Testis (tissue), 3 donors: ENCODE measurements around the gene EXOC2. TPM values are rescaled to one million over a fixed set of nuclear protein-coding genes. Genes with fewer than 3 reads are reported as not detected.

Experiments
- DNase-seq: peaks from one replicate; pipeline ENCODE4 v3.0.0-alpha.2; 2019
- H3K27ac ChIP-seq, 2 donors: fragments of 200-600 bp; sonication (generic); one replicate each; pipeline ENCODE4 v1.5.1; 2019
- H3K27me3 ChIP-seq: fragments of 200-600 bp; sonication (generic); one replicate; pipeline ENCODE4 v1.5.1; 2019
- H3K36me3 ChIP-seq: fragments of 200-600 bp; sonication (generic); one replicate; pipeline ENCODE4 v1.5.1; 2017; ENCODE audit warnings: low read depth; ENCODE audit errors: missing control alignments
- H3K4me1 ChIP-seq: fragments of 200-600 bp; sonication (generic); one replicate; pipeline ENCODE4 v1.5.1; 2019
- H3K4me3 ChIP-seq, 2 donors: fragments of 200-600 bp; sonication (generic); one replicate each; pipeline ENCODE4 v1.5.1; 2017 to 2019
- H3K9me3 ChIP-seq: fragments of 200-600 bp; sonication (generic); one replicate; pipeline ENCODE4 v1.5.1; 2017
- CTCF ChIP-seq, 3 experiments: fragments of 450-650 bp in 2 of 3; fragments of 200-600 bp in 1 of 3; sonication (generic) in 1 of 3; IDR thresholded peaks; one replicate each; pipeline ENCODE4 v1.5.1; 2016 to 2019; ENCODE audit warnings: antibody characterized with exemption in 3 of 3, mild to moderate bottlenecking in 2 of 3, moderate library complexity in 1 of 3
- POLR2A ChIP-seq: fragments of 450-650 bp; IDR thresholded peaks from one replicate; pipeline ENCODE4 v1.6.1; 2017; ENCODE audit warnings: antibody characterized with exemption, mild to moderate bottlenecking, moderate library complexity
- WGBS, 2 donors: methylation state at CpG; one replicate each; pipeline ENCODE4 v1.1.5; 2018; 5-methylcytosine and 5-hydroxymethylcytosine counted together
- intact Hi-C: fragments of 100-400 bp; cut with DNase I; formaldehyde crosslinking; loops from one replicate; pipeline ENCODE4 v1.15.1; 2023; ENCODE audit warnings: low total_unique reads
- polyA plus RNA-seq: library from polyadenylated mRNA; stranded (reverse); fragments of 350-450 nt; fragmentation: Illumina TruSeq; extraction: RNeasy Lipid Tissue Mini Kit (QIAGEN cat#74804); gene quantifications from one replicate; pipeline ENCODE4 v1.2.3, GENCODE V29; 2014; ENCODE audit warnings: low read depth, low replicate concordance; ENCODE audit not compliant: insufficient read depth
- total RNA-seq, 2 donors: library from RNA; depleted of rRNA; stranded (reverse); fragments of >200 nt; gene quantifications; one replicate each; pipeline ENCODE4 v1.2.3, GENCODE V29; 2016

The EXOC2 gene
- total and polyA plus RNA-seq, 3 donors from 2014 or later = 32.8 to 51.0 (median 44.3) TPM

DNA sequence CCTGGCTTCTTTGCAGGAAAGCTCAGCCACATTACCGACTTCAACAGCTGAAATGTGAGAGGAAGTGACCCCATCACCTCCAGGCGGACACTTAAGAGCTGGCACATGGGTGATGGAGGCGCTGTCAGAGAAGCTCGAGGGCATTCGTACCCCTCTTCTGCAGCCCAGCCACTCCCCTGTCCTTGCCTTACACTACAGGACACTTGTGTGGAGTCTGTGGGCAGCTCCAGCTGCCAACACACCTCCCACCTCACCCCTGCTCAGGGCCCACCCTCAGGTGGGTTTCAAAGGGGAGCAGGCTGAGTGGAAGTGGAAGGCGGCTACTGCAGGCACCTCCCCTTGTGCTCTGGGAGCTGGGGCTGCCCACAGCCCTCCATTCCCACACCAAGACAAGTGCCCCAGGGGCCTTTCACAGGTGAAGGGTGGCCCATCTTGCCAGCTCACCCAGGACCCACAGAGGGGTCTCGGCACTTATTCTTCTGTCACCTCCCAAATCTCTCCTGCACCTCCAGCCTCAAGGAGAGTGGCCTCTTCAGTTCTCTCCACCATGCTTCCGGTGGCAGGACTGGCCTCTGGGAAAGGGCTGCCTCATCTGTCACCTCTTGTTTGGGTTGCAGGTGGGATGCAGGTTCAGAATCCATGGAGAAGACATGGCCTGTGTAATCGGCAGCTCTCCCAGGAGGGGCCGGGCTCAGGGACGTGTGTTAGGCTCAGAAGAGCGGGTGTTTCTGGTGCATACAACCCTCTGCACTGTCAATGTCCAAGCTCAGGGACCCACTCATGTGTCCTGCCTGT lies 251.6 kb downstream of the EXOC2 start:
- H3K36me3 ChIP-seq = no peaks in the 10 kb centered on the region
- DNase-seq = no peak
- no peak overlapping the region for H3K4me3 ChIP-seq
- H3K27ac ChIP-seq = no peak overlapping the region
- TF ChIP-seq POLR2A = no peak
- TF ChIP-seq CTCF (IDR thresholded peaks at IDR 0.05) = no peak
- no peaks in the 10 kb centered on the region for H3K9me3 ChIP-seq
- 85% methylated on average over 9 to 12 of the region's 12 CpGs for WGBS, 2 donors
- no peaks in the 10 kb centered on the region for H3K27me3 ChIP-seq
- intact Hi-C loops = no loop called here
- H3K4me1 ChIP-seq = no peaks in the 10 kb centered on the region

DNA sequence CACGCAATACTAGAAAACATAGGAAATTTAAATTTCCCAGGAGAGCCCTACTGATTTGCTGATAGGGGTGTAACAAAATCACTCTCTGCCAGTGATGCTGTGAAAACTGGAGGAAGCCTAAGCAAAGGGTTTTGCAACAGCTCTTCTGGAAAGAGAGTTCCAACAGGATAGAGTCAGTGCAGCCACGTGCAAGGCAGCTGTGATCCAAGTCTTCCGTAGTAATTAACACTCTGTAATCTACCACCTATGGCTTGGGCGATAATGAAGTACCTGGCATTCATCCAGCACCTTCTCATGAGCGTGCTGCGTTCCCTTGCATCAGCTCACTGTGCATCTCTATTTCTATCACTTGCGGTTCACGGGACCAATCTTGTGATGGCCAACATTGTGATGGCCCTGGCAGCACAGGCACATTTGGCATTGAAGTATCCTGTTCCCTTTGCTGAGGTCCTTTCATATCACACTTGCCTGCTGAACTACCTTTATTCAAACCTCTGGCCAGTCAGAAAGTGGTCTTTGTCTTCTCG lies 253.2 kb downstream of the EXOC2 start:
- no peaks in the 10 kb centered on the region for H3K4me1 ChIP-seq
- H3K9me3 ChIP-seq = no peaks in the 10 kb centered on the region
- intact Hi-C loops = no loop called here
- H3K4me3 ChIP-seq = no peak overlapping the region
- 75 to 78% methylated on average over 9 of the region's 9 CpGs for WGBS, 2 donors
- no peaks in the 10 kb centered on the region for H3K27me3 ChIP-seq
- no peak overlapping the region for H3K27ac ChIP-seq
- TF ChIP-seq CTCF (IDR thresholded peaks at IDR 0.05) (no peak), POLR2A (no peak)
- no peaks in the 10 kb centered on the region for H3K36me3 ChIP-seq
- no peak for DNase-seq

DNA sequence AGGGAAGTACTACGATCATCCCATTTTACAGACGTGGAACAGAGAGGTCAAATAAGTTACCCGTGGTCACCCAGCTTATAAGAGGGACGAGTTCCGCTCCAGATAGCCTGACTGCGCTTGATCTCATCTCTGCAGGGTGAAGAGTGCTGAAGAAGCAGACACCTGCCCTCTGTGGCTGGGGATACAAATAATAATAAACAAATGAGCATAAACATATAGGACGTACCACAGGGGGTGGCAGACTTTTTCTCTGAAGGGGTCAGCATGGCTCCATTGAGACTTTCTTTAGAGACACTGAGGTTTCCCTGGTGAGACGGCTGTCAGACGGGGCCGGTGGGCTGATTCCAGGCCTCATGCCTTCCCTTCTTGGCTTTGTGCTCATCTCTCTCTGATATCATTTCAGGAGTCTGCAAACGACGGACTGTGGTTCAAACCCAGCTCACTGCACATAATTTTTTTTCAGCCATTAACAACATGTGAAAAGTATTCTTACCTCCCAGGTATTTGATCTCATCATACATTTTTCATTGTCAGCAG lies 254.2 kb downstream of the EXOC2 start:
- intact Hi-C loops = no loop called here

DNA sequence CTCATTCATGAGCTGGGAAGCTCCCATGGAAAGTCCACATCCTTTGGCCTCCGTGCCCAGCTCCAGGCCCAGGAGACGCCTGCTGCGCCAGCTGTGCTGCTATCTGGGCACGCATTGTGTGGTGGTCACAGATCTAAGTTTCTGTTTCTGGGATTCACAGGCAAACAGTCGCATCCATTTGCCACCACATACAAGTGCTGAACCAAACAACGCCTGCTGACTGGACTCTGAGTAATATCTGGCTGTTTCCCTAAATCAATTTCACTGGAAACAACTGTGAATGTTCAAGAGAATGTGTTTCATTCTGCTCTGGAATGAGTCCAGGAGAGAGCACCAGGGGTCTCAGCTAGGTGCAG lies 255.9 kb downstream of the EXOC2 start:
- intact Hi-C loops = no loop called here
- H3K4me1 ChIP-seq = no peaks in the 10 kb centered on the region
- 75 to 88% methylated on average over 6 of the region's 6 CpGs for WGBS, 2 donors

More for the DNA sequence above, 254.2 kb downstream of the EXOC2 start:
- Histone ChIP-seq H3K9me3 (no peaks in the 10 kb centered on the region), H3K27me3 (no peaks in the 10 kb centered on the region), H3K36me3 (no peaks in the 10 kb centered on the region), H3K27ac (no peak overlapping the region), H3K4me3 (no peak overlapping the region), H3K4me1 (no peaks in the 10 kb centered on the region)
- no peak for DNase-seq
- WGBS, 2 donors = 85 to 88% methylated on average over 12 of the region's 12 CpGs
- TF ChIP-seq CTCF (IDR thresholded peaks at IDR 0.05) = no peak
- TF ChIP-seq POLR2A = no peak

More for the DNA sequence above, 255.9 kb downstream of the EXOC2 start:
- no peak for TF ChIP-seq POLR2A
- TF ChIP-seq CTCF (IDR thresholded peaks at IDR 0.05) = no peak
- Histone ChIP-seq H3K27me3 (no peaks in the 10 kb centered on the region), H3K27ac (no peak overlapping the region), H3K4me3 (no peak overlapping the region), H3K36me3 (no peaks in the 10 kb centered on the region), H3K9me3 (no peaks in the 10 kb centered on the region)
- no peak for DNase-seq
